HG02870 (cell line): ENCODE data around the gene FXYD2.
"Not testable (repeated sequence)": the region's sequence is repeated elsewhere in the genome, so short reads cannot be mapped to it uniquely, and the experiment has no call there.

Source experiments
- ATAC-seq: cut with Tn5 transposase; IDR thresholded peaks from one replicate; pipeline ENCODE4 v1.9.1; 2021; ENCODE audit warnings: mild to moderate bottlenecking, moderate library complexity; ENCODE audit not compliant: unreplicated experiment

Gene FXYD2

GRCh38 chr11:117824571-117825537, at the start of gene FXYD2:
Gene FXYD2, minus strand, starts transcription at chr11:117824744. Its CDS starts 66 bp downstream, at chr11:117824678.
- no peak for ATAC-seq

GRCh38 chr11:117873828-117874125, 49.2 kb upstream of the FXYD2 start:
- ATAC-seq = no peak

- ATAC-seq = no peak
These were observed 48.7 kb upstream of the FXYD2 start for GRCh38 chr11:117872975-117873827.

GRCh38 chr11:117872420-117872961, 47.9 kb upstream of the FXYD2 start:
- no peak for ATAC-seq

GRCh38 chr11:117871784-117872183, 47.2 kb upstream of the FXYD2 start:
- no peak for ATAC-seq

- ATAC-seq = no peak
These were observed 46.6 kb upstream of the FXYD2 start for GRCh38 chr11:117871160-117871559.

- no peak for ATAC-seq
These were observed 45.8 kb upstream of the FXYD2 start for GRCh38 chr11:117870103-117870952.

- no peak for ATAC-seq
These were observed 45.1 kb upstream of the FXYD2 start for GRCh38 chr11:117869604-117870003.

- no peak for ATAC-seq
These were observed 44.4 kb upstream of the FXYD2 start for GRCh38 chr11:117868815-117869561.

- ATAC-seq = no peak
These were observed 43.5 kb upstream of the FXYD2 start for GRCh38 chr11:117868088-117868487.

GRCh38 chr11:117866526-117866925, 42.0 kb upstream of the FXYD2 start:
- no peak for ATAC-seq

GRCh38 chr11:117865546-117865945, 41.0 kb upstream of the FXYD2 start:
- ATAC-seq = not testable (repeated sequence)

GRCh38 chr11:117863383-117863782, 38.8 kb upstream of the FXYD2 start:
- no peak for ATAC-seq

- ATAC-seq = no peak
These were observed 38.2 kb upstream of the FXYD2 start for GRCh38 chr11:117862753-117863152.

- no peak for ATAC-seq
These were observed 37.6 kb upstream of the FXYD2 start for GRCh38 chr11:117862019-117862725.

GRCh38 chr11:117861151-117862018, 36.8 kb upstream of the FXYD2 start:
- ATAC-seq = no peak

- ATAC-seq = no peak
These were observed 35.6 kb upstream of the FXYD2 start for GRCh38 chr11:117860139-117860538.

- ATAC-seq = no peak
These were observed 35.1 kb upstream of the FXYD2 start for GRCh38 chr11:117859488-117860112.
